ENCODE data around the gene MECP2.

The MECP2 gene

DNA sequence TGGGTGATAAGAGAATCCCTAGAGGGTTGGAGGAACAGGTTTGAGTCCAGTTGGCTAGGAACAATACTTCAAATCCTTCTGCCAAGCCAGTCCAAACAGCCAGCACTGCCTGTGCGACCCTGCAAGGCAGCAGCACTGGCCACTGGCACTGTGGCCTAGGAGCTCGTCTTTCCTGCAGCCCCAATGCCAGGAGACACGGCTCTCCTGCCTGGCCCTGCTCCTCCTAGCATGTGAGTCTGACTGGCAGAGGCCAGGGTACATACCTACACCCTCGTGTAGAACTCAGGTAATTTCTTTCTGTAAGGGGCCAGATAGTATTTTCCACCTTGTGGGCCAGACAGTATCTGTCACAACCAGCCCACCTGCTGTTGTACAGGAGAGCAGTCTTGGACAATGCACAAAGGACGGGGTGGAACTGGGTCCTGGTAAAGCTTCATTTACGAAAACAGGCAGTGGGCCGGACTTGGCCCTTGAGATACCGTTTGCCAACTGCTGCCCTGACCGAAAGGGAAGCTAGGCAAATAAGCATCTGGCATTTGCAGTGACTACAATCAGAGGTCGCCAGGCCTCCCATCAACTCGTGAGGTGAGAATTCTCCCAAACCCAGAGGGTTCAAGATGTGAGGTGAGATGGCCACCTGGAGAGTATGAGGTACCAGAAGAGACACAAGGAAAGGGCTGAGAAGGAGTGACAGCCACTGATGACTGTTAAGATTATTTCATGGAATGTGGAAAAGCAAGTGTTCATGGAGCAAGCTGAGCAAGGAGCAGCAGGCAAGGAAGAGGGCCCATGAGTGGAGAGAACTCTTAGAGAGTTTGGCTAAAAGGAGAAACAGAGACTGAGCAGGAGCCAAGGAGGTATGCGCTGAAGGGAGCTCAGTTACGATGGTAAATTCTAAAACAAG is 48.1 kb downstream of the MECP2 start:
- TF ChIP-seq, protein P1, sequence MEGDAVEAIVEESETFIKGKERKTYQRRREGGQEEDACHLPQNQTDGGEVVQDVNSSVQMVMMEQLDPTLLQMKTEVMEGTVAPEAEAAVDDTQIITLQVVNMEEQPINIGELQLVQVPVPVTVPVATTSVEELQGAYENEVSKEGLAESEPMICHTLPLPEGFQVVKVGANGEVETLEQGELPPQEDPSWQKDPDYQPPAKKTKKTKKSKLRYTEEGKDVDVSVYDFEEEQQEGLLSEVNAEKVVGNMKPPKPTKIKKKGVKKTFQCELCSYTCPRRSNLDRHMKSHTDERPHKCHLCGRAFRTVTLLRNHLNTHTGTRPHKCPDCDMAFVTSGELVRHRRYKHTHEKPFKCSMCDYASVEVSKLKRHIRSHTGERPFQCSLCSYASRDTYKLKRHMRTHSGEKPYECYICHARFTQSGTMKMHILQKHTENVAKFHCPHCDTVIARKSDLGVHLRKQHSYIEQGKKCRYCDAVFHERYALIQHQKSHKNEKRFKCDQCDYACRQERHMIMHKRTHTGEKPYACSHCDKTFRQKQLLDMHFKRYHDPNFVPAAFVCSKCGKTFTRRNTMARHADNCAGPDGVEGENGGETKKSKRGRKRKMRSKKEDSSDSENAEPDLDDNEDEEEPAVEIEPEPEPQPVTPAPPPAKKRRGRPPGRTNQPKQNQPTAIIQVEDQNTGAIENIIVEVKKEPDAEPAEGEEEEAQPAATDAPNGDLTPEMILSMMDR (IDR thresholded peaks at IDR 0.05; ENCODE audit: low read depth, low read length) = no peak

DNA sequence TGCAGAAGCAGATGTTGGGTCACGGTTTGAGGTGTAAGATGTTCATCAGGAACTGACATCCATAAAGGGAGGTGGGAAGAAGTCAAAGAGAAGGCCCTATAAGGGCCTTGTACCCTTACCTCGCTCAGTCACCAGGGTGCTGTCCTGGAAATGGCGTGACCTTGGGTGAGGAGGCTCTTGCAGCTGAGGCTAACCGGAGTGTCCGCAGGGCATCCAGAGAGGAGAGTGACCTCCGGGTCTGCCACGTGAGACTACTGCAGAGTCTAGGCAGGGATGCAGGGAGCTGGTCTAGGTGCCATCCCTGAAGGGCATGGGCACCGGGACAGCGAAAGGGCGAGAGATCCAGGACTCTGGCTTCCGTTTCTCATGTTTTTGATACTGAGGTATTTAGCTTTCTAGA is 49.1 kb downstream of the MECP2 start:
- H3K4me3 ChIP-seq (ENCODE audit: low read depth, low read length) = no peak overlapping the region
- TF ChIP-seq, protein P1 (IDR thresholded peaks at IDR 0.05; ENCODE audit: low read depth, low read length) = no peak

More for the DNA sequence above, 48.1 kb downstream of the MECP2 start:
- no peak overlapping the region for H3K4me3 ChIP-seq (ENCODE audit: low read depth, low read length)

DNA sequence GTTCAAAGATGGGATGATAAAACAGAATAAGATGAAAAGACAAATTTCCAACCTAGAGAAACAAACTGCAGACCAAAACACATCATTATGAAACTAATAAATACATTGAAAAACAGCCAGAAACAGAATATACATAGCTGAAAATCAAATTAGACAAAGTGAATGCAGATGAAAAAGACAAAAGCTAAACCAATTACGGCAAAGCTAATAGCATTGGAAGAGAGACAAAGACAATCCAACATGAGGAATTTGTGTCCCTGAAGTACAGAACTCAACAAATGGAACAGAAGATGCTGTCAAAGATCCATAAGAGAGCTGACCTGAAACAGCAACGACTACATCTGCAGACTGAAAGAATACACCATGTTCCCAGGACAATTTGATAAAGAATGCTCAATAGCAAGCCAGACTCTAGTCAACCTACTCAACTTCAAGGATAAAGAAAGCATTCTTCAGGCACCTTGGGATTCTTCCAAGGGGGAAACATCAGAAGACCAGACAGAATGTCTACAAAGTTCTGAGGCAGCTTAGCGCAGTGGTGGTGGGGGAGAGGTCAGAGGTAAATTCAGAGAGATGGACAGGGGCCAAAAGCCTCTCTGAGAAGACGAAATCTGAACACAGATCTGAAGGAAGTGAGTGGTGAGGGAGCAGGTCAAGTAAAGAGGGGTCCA is 50.4 kb downstream of the MECP2 start:
- no peak overlapping the region for H3K4me3 ChIP-seq (ENCODE audit: low read depth, low read length)

DNA sequence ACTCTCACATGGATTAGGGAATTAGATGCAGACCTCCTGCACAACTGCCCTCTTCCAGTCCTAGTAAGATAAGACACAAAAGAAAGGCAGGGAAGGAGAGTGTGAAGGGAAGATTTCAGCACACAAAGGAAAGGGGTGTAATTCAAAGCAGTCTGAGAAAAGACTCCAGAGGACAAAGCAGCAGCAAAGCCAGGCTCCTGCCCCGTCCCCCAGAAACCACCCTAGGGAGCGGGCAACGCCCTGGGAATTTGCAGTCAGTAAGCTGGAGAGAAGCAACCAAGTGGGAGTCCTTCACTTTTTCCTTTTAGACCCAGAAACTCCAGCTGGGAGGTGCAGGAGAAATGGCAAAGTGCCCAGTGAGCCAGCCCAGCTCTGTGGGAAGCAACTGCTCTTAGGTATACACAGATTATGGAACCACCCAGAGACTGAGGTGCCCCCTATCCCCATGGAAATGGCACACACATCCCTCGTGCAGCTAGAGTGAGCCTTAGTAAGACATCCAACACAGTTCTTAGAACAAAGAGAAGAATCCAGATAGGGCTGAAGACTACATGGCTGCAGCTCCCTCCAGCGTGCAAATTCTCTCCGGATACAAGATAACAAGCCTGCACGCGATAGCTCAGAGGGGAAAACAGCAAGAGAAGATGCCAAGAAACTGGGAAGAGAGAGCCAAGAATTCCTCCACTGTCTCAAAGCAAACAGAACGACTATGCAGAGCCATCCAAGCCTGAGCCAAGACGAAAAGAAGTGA is 51.3 kb downstream of the MECP2 start:
- TF ChIP-seq, protein P1 (IDR thresholded peaks at IDR 0.05; ENCODE audit: low read depth, low read length) = no peak
- no peak overlapping the region for H3K4me3 ChIP-seq (ENCODE audit: low read depth, low read length)

More for the DNA sequence above, 50.4 kb downstream of the MECP2 start:
- TF ChIP-seq, protein P1 (IDR thresholded peaks at IDR 0.05; ENCODE audit: low read depth, low read length) = no peak

DNA sequence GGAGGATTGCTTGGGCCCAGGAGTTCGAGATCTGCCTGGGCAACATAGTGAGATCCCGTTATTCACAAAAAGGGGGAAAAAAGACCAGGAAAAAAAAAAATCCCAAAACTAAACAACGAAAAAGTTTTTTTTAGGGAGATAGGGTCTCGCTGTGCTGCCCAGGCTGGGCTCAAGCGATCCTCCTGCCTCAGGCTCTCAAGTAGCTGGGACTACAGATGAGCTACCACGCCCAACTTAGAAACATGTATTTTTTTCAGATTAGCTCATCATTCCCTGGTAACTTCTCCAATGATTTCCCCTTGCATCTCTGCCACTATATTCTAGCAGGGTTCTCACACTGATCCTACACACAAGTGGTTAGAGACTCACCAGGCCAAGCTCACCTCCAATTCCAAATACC is 53.4 kb downstream of the MECP2 start:
- no peak overlapping the region for H3K4me3 ChIP-seq (ENCODE audit: low read depth, low read length)
- TF ChIP-seq, protein P1 (IDR thresholded peaks at IDR 0.05; ENCODE audit: low read depth, low read length) = no peak

DNA sequence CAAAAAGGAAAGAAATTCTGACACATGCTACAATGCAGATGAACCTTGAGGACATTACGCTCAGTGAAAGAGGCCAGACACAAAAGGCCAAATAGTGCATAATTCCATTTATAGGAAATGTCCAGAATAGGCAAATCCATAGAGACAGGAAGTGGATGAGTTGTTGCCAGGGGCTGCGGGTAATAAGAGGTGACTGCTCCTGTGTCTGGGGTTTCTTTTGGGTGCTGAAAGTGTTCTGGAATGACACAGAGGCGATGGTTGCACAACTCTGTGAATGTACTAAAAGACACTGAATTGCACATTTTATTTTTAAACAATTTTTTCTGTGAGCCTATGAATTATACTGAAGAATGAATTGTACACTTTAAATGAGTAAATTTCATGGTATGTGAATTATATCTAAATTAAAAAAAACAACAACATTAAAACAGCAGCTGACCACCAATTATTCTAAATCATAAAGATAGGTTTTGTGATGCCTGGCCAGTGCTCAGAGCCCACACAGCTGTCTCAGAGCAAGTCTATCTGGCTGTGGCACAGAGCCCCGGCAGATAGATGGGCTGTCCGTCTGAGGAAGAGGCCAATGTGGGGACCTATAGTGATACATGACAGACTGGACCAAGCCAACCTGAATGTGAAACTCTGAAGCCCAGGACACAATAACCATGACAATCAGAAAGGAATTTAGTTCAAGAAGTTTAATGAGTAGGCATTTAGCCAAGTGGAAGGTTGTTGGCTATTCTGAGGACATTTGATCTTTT is 54.3 kb downstream of the MECP2 start:
- no peak overlapping the region for H3K4me3 ChIP-seq (ENCODE audit: low read depth, low read length)

More for the DNA sequence above, 54.3 kb downstream of the MECP2 start:
- TF ChIP-seq, protein P1 (IDR thresholded peaks at IDR 0.05; ENCODE audit: low read depth, low read length) = no peak

Measured in WI38 (cell line).